Measurements from ENCODE around the gene GPN1.
"Not testable (repeated sequence)": the region's sequence is repeated elsewhere in the genome, so short reads cannot be mapped to it uniquely, and the experiment has no call there.

The GPN1 gene

GRCh38 chr2:27628767-27629709 is at the start of gene GPN1, which contains the start of gene CCDC121:
TSS of gene GPN1 (plus strand) at chr2:27629050. CDS start at chr2:27629059, 9 bp downstream.
TSS of gene CCDC121 (minus strand) at chr2:27629012. CDS start at chr2:27627799, 1,213 bp downstream.
- peak; percentile 95 for DNase-seq

GRCh38 chr2:27581417-27582128 is 47.3 kb upstream of the GPN1 start:
- DNase-seq: no peak

- no peak for DNase-seq
Measured at GRCh38 chr2:27582129-27582694, 46.6 kb upstream of the GPN1 start.

- peak; percentile 96 for DNase-seq
Measured at GRCh38 chr2:27582695-27583389, 46.0 kb upstream of the GPN1 start, which contains the start of gene ZNF512. TSS of gene ZNF512 (plus strand) at chr2:27583042. CDS start at chr2:27583113, 71 bp downstream.

- no peak for DNase-seq
Measured at GRCh38 chr2:27583390-27583915, 45.4 kb upstream of the GPN1 start.

GRCh38 chr2:27584597-27584996 is 44.3 kb upstream of the GPN1 start:
- DNase-seq: no peak

GRCh38 chr2:27587025-27587424 is 41.8 kb upstream of the GPN1 start:
- no peak for DNase-seq

GRCh38 chr2:27588308-27588707 is 40.5 kb upstream of the GPN1 start:
- DNase-seq: no peak

GRCh38 chr2:27591745-27592144 is 37.1 kb upstream of the GPN1 start:
- DNase-seq: no peak

GRCh38 chr2:27593240-27593639 is 35.6 kb upstream of the GPN1 start:
- DNase-seq: no peak

- not testable (repeated sequence) for DNase-seq
Measured at GRCh38 chr2:27594020-27594703, 34.7 kb upstream of the GPN1 start.

GRCh38 chr2:27595412-27595811 is 33.4 kb upstream of the GPN1 start:
- DNase-seq: not testable (repeated sequence)

- no peak for DNase-seq
Measured at GRCh38 chr2:27596627-27597026, 32.2 kb upstream of the GPN1 start.

- peak; percentile 35 for DNase-seq
Measured at GRCh38 chr2:27606611-27607010, 22.2 kb upstream of the GPN1 start.

GRCh38 chr2:27613985-27614384 is 14.9 kb upstream of the GPN1 start:
- DNase-seq: no peak

GRCh38 chr2:27615316-27615715 is 13.5 kb upstream of the GPN1 start:
- DNase-seq: no peak

GRCh38 chr2:27621524-27621923 is 7.3 kb upstream of the GPN1 start:
- DNase-seq: no peak

- peak; percentile 98 for DNase-seq
Measured at GRCh38 chr2:27622921-27623384, 5.9 kb upstream of the GPN1 start.

- DNase-seq: no peak
Measured at GRCh38 chr2:27624943-27625342, 3.9 kb upstream of the GPN1 start.

GRCh38 chr2:27626323-27626722 is 2.5 kb upstream of the GPN1 start:
- not testable (repeated sequence) for DNase-seq

GRCh38 chr2:27626921-27627320 is 1.9 kb upstream of the GPN1 start:
- DNase-seq: not testable (repeated sequence)

Data from fibroblast of skin of right biceps (primary cell).